NB4 (cell line): ENCODE results near the gene CCIN.

Experiments
- DNase-seq: peaks from one replicate; pipeline ENCODE4 v3.0.0; 2010; ENCODE audit warnings: low read depth
- H3K4me3 ChIP-seq: one replicate; pipeline ENCODE4 v1.5.1; 2011; ENCODE audit warnings: mild to moderate bottlenecking, low read depth, low read length, moderate library complexity
- CTCF ChIP-seq: IDR thresholded peaks from one replicate; pipeline ENCODE4 v1.5.1; 2012; ENCODE audit warnings: low read depth, low read length
- MAX ChIP-seq: IDR thresholded peaks from 2 replicates; pipeline ENCODE4 v1.6.1; 2011; ENCODE audit warnings: low read depth, low read length
- MYC ChIP-seq: IDR thresholded peaks from 2 replicates; pipeline ENCODE4 v1.6.1; 2011; ENCODE audit warnings: low read depth, low read length
- POLR2A ChIP-seq: IDR thresholded peaks from 2 replicates; pipeline ENCODE4 v1.6.1; 2011; ENCODE audit warnings: mild to moderate bottlenecking; ENCODE audit not compliant: insufficient read length; ENCODE audit errors: extremely low read depth

CCIN gene

GRCh38 chr9:36214571-36214970 is 45.4 kb downstream of the CCIN start:
- TF ChIP-seq CTCF (no peak), MYC (no peak), MAX (no peak), POLR2A (no peak)
- DNase-seq = no peak
- no peak overlapping the region for H3K4me3 ChIP-seq

- TF ChIP-seq POLR2A = no peak
- no peak for TF ChIP-seq MYC
- no peak for TF ChIP-seq CTCF
- no peak for TF ChIP-seq MAX
- DNase-seq = no peak
These were observed 48.2 kb downstream of the CCIN start for GRCh38 chr9:36217256-36217968.

GRCh38 chr9:36218011-36218410 is 48.8 kb downstream of the CCIN start:
- no peak overlapping the region for H3K4me3 ChIP-seq
- DNase-seq = no peak
- TF ChIP-seq POLR2A (no peak), MYC (no peak), MAX (no peak), CTCF (no peak)

More at GRCh38 chr9:36217256-36217968, 48.2 kb downstream of the CCIN start:
- H3K4me3 ChIP-seq = no peak overlapping the region

GRCh38 chr9:36218411-36218901 is 49.3 kb downstream of the CCIN start:
- no peak for DNase-seq
- H3K4me3 ChIP-seq = no peak overlapping the region
- TF ChIP-seq MAX (no peak), POLR2A (no peak), CTCF (no peak), MYC (no peak)
